Tibial nerve (tissue), 4 donors: ENCODE results near the gene OR52I2.

Experiments used
- CTCF ChIP-seq, 5 experiments: fragments of 200-600 bp in 3 of 5; fragments of 450-650 bp in 2 of 5; sonication (generic) in 3 of 5; IDR thresholded peaks; one replicate each; pipeline ENCODE4 v1.5.1; 2016 to 2019; ENCODE audit warnings: antibody characterized with exemption in 5 of 5, mild to moderate bottlenecking in 3 of 5, moderate library complexity in 2 of 5
- EP300 ChIP-seq, 2 donors: sonication (generic); formaldehyde crosslinking; IDR thresholded peaks; one replicate each; pipeline ENCODE4 v1.6.1; 2017; ENCODE audit warnings: antibody characterized with exemption in 2 of 2, mild to moderate bottlenecking in 1 of 2
- POLR2A ChIP-seq, 2 donors: fragments of 450-650 bp; IDR thresholded peaks; one replicate each; pipeline ENCODE4 v1.6.1; 2017; ENCODE audit warnings: antibody characterized with exemption in 2 of 2, mild to moderate bottlenecking in 2 of 2, moderate library complexity in 2 of 2

DNA sequence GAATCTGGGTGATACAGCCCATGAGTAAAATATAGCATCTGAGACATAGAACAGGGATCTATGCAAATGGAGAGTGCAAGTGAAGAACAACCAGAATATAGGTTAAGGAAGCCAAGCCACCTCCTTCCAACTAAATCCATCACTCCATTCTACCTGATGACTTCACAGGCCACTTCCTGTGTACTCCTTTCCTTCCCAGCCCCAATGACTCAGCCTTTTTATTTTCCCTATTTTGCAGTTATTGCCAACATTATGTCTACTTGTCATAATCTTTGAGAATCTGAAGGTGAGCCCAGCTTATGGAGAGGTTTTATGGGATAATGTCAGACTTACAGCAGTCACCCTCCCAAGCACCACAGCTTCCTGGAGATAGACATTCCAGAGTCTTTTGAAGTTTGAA is 38.0 kb upstream of the OR52I2 start:
- TF ChIP-seq EP300 (IDR thresholded peaks at IDR 0.05) (no peak), POLR2A (IDR thresholded peaks at IDR 0.05) (no peak), CTCF (IDR thresholded peaks at IDR 0.05) (no peak)
